CD4-positive, alpha-beta T cell treated with Interleukin-15 for 1 hour (primary cell): Measurements from ENCODE around the gene SNX21.

Experiments used
- DNase-seq: peaks from one replicate; pipeline ENCODE4 v3.0.0-alpha.2; 2020

Gene SNX21

GRCh38 chr20:45883100-45883469, 49.5 kb downstream of the SNX21 start:
- DNase-seq: no peak

GRCh38 chr20:45886590-45887345, 53.2 kb downstream of the SNX21 start:
- DNase-seq: no peak

GRCh38 chr20:45887346-45887715, 53.7 kb downstream of the SNX21 start, which contains the start of gene SPATA25:
Gene SPATA25, minus strand, starts transcription at chr20:45887622. Its CDS starts 32 bp downstream, at chr20:45887590.
- no peak for DNase-seq

GRCh38 chr20:45888681-45889080, 55.1 kb downstream of the SNX21 start:
- DNase-seq: no peak

- peak; percentile 61 for DNase-seq
These were observed 56.7 kb downstream of the SNX21 start for GRCh38 chr20:45890077-45890984.

GRCh38 chr20:45890985-45891983, 57.7 kb downstream of the SNX21 start, which contains the start of the genes CTSA and NEURL2:
Gene CTSA, plus strand, starts transcription at chr20:45891335. Its CDS starts 234 bp downstream, at chr20:45891569.
Gene NEURL2, minus strand, starts transcription at chr20:45891208. Its CDS starts 217 bp downstream, at chr20:45890991.
- peak; percentile 81 for DNase-seq

GRCh38 chr20:45892049-45892825, 58.6 kb downstream of the SNX21 start:
- DNase-seq: no peak
